ENCODE measurements around the gene DGKI. TPM values are rescaled to one million over a fixed set of nuclear protein-coding genes. Genes with fewer than 3 reads are reported as not detected.
A peak's percentile ranks its signal among the peaks of the same experiment; 100 is the strongest.

DGKI gene
- total and polyA plus RNA-seq, 9 of the 15 experiments (the other 6 are each of a cell fraction or from before 2014, with no cell fraction given): 0.11 to 0.54 (median 0.15) TPM; not detected in 5

DNA sequence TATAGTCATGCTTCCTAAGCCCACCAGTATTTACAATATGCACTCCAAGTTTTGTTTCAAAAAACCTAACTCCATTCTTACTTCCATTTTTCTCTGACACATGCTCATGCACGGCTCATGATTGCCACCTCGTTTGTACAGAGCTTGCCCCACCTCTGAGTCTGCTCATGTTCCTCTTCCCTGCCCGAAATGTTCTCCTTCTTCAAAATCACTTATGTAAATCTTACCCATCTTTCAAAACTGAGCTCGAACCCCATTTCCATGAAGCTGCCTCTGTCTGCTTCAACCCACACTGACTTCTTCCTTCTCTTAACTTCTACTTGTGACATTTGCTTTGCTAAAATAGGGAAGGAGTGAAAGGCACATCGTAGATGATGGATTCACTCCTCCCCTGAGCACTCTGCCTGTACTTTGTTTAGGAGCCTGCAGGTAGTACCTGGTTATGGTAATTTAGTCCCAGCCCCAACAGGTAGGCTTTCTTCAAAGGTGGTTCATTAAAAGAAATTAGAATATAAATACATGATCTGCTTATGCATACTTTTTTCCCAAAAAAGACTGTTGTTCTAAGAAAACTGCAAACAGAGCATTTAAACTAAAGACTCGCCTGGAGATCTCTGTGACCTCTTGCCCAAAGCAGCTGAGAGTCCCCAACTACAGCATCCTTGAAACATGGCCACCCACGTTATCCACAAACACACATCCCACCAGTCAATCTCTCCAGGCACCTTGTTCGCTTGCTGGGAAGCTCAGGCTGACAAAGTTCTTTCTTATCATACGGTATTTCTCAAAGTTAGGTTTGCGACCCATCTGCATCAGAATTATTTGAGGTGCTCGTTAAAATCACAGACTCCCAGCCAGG, 172.0 kb downstream of the DGKI start:
- Histone ChIP-seq H3K4me3 (no peak overlapping the region), H3K4me1 (replicated peaks in 1 of 2; ENCODE audit: control insufficient read depth in 2 of 2, insufficient read depth in 2 of 2, low read length in 2 of 2) (no peaks in the 10 kb centered on the region), H3K27me3 (ENCODE audit: control insufficient read depth in 2 of 2, insufficient read depth in 2 of 2, low read length in 2 of 2) (peaks cover 17 to 33% of the 10 kb centered on the region in 2 experiments; a peak in 4 of 5 replicates), H3K36me3 (ENCODE audit: control insufficient read depth, insufficient read depth, low read length) (no peaks in the 10 kb centered on the region), H3K27ac (ENCODE audit: extremely low read depth, low read depth, low read length) (no peak overlapping the region), H4K20me1 (replicated peaks; ENCODE audit: control insufficient read depth, insufficient read depth, low read length) (no peaks in the 10 kb centered on the region; the same call in 1 of the 2 replicates), H3K79me2 (ENCODE audit: control insufficient read depth, insufficient read depth, low read length) (no peaks in the 10 kb centered on the region), H3K9me3 (replicated peaks; ENCODE audit: control insufficient read depth, insufficient read depth, low read depth, low read length) (no peaks in the 10 kb centered on the region), H3K4me2 (ENCODE audit: insufficient read depth, low read length) (no peak overlapping the region), H2AFZ (ENCODE audit: low read depth, low read length) (no peak overlapping the region), H3K9me1 (ENCODE audit: control insufficient read depth, insufficient read depth, low read length) (no peaks in the 10 kb centered on the region), H3K9ac (ENCODE audit: insufficient read depth in 1 of 2, low read depth in 2 of 2, low read length in 2 of 2) (no peak overlapping the region)
- no peak for DNase-seq (ENCODE audit: extremely low read depth in 1 of 4, low spot score in 3 of 4)
- in situ Hi-C loops (cut with MboI) (no loop called here), intact Hi-C loops (cut with micrococcal nuclease) (no loop called here)
- TF ChIP-seq HNRNPLL (IDR thresholded peaks at IDR 0.05; ENCODE audit: low read depth, low read length, poor library complexity, severe bottlenecking) (no peak), ZNF282 (CRISPR knock-in tag; IDR thresholded peaks at IDR 0.05) (no peak), NUFIP1 (IDR thresholded peaks at IDR 0.05; ENCODE audit: partially characterized antibody) (no peak)
- CTCF ChIA-PET (ENCODE audit: low intra/inter-chr PET ratio): no interaction called here
- no peak for ATAC-seq
- BruUV-seq (replicated peaks): no TSS peak
- FAIRE-seq: no peak
- WGBS (ENCODE audit: insufficient coverage, low coverage, missing lambda C conversion rate): under 1% methylated on average over 11 of the region's 11 CpGs
- POLR2A ChIA-PET: interaction anchor here (0.5 kb wide), 1 partner anchor 1139 kb away, joined by 3 read pairs; no protein-coding TSS in a partner anchor

DNA sequence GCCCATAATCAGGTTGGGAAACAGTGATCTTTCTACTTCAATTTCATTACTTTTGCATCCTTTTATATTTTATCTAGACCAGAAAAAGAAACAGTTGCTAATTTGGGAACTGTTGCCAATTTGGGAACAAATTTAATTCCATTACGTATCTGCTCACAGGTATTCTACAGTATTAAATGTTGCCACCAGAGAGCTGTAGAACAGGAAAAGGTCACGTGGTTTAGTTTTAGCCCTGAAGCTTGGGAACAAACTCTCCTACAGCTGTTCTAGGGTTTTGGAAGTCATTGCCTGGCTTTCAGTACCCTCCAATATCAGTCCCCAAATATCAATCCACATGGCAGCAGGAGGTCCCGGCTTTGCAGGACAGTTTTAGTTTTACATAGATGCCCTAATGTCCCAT, 172.7 kb downstream of the DGKI start:
- POLR2A ChIA-PET: no interaction called here
- Histone ChIP-seq H3K27me3 (ENCODE audit: control insufficient read depth in 2 of 2, insufficient read depth in 2 of 2, low read length in 2 of 2) (peaks cover 17 to 33% of the 10 kb centered on the region in 2 experiments; a peak in 4 of 5 replicates), H3K27ac (ENCODE audit: extremely low read depth, low read depth, low read length) (no peak overlapping the region), H2AFZ (ENCODE audit: low read depth, low read length) (no peak overlapping the region), H3K9me1 (ENCODE audit: control insufficient read depth, insufficient read depth, low read length) (no peaks in the 10 kb centered on the region), H3K4me2 (ENCODE audit: insufficient read depth, low read length) (no peak overlapping the region), H3K4me3 (no peak overlapping the region), H3K9ac (ENCODE audit: insufficient read depth in 1 of 2, low read depth in 2 of 2, low read length in 2 of 2) (no peak overlapping the region), H3K36me3 (ENCODE audit: control insufficient read depth, insufficient read depth, low read length) (no peaks in the 10 kb centered on the region), H3K9me3 (replicated peaks; ENCODE audit: control insufficient read depth, insufficient read depth, low read depth, low read length) (no peaks in the 10 kb centered on the region), H3K79me2 (ENCODE audit: control insufficient read depth, insufficient read depth, low read length) (no peaks in the 10 kb centered on the region), H3K4me1 (replicated peaks in 1 of 2; ENCODE audit: control insufficient read depth in 2 of 2, insufficient read depth in 2 of 2, low read length in 2 of 2) (no peaks in the 10 kb centered on the region), H4K20me1 (replicated peaks; ENCODE audit: control insufficient read depth, insufficient read depth, low read length) (no peaks in the 10 kb centered on the region; the same call in 1 of the 2 replicates)
- in situ Hi-C loops (cut with MboI) (no loop called here), intact Hi-C loops (cut with micrococcal nuclease) (no loop called here)
- CTCF ChIA-PET (ENCODE audit: low intra/inter-chr PET ratio): no interaction called here
- WGBS (ENCODE audit: insufficient coverage, low coverage, missing lambda C conversion rate): 3% methylated on average over 3 of the region's 3 CpGs
- FAIRE-seq: no peak
- TF ChIP-seq RAD51 (IDR thresholded peaks at IDR 0.05; ENCODE audit: borderline replicate concordance, low read depth) (peak; percentile 63), BHLHE40 (IDR thresholded peaks at IDR 0.05; ENCODE audit: low read length) (no peak), XRCC5 (IDR thresholded peaks at IDR 0.05; ENCODE audit: low read depth, low read length) (no peak)
- TF ChIP-seq, protein P1, sequence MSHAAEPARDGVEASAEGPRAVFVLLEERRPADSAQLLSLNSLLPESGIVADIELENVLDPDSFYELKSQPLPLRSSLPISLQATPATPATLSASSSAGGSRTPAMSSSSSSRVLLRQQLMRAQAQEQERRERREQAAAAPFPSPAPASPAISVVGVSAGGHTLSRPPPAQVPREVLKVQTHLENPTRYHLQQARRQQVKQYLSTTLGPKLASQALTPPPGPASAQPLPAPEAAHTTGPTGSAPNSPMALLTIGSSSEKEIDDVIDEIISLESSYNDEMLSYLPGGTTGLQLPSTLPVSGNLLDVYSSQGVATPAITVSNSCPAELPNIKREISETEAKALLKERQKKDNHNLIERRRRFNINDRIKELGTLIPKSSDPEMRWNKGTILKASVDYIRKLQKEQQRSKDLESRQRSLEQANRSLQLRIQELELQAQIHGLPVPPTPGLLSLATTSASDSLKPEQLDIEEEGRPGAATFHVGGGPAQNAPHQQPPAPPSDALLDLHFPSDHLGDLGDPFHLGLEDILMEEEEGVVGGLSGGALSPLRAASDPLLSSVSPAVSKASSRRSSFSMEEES (CRISPR knock-in tag; IDR thresholded peaks at IDR 0.05): peak; percentile 83
- TF ChIP-seq, protein P2, sequence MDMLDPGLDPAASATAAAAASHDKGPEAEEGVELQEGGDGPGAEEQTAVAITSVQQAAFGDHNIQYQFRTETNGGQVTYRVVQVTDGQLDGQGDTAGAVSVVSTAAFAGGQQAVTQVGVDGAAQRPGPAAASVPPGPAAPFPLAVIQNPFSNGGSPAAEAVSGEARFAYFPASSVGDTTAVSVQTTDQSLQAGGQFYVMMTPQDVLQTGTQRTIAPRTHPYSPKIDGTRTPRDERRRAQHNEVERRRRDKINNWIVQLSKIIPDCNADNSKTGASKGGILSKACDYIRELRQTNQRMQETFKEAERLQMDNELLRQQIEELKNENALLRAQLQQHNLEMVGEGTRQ (CRISPR knock-in tag; IDR thresholded peaks at IDR 0.05): peak; percentile 13; the same call in 1 of the 2 replicates
- no peak for ATAC-seq
- no peak for DNase-seq (ENCODE audit: extremely low read depth in 1 of 4, low spot score in 3 of 4)
- BruUV-seq (replicated peaks): no TSS peak
